Measurements from ENCODE around the gene PSMB10.

DNA sequence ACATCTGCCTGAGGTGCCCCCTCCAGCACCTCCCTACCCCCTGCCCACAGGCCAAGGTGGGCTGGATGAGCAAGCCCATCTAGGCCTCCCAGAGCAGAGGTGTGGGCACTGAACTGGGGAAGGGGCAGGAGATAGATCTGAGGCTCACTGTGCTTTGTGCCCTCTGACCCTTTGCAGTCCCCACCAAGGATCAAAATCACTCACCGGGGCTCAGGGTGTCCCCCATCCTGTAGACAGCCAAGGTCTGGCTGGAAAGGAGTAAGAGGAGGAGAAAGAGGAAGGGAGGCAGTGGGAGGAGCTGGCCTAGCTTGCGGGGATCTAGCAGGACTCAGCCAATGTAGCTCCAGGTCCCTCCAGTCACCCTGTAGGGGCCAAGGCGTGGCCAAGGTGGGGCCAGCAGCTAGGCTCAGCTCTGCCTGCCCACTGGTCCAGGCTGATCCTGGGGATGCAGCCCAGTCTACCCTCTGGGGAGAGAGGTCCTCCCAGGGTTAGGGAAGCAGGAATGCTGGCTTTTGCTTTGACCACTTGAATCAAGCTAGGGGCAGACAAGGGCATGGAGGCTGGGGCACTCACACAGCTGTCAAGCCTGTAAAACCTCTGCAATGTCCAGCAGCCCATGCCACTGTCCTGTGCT, 30.0 kb upstream of the PSMB10 start:
- TF ChIP-seq MAFK (IDR thresholded peaks at IDR 0.05; ENCODE audit: low read depth, low read length) (no peak), HDAC2 (IDR thresholded peaks at IDR 0.05; ENCODE audit: borderline replicate concordance in 1 of 2, low read depth in 2 of 2, low read length in 2 of 2) (no peak), YY1 (IDR thresholded peaks at IDR 0.05; ENCODE audit: low read depth, low read length) (no peak), POLR2A (IDR thresholded peaks at IDR 0.05; ENCODE audit: control extremely low read depth in 1 of 2, low read depth in 2 of 2, low read length in 2 of 2) (peak in 1 of 2 experiments; percentile 46; a peak in 2 of 3 replicates), HDAC6 (IDR thresholded peaks at IDR 0.05; ENCODE audit: low read depth, low read length) (no peak), SP1 (IDR thresholded peaks at IDR 0.05; ENCODE audit: low read depth, low read length) (no peak), JUN (IDR thresholded peaks at IDR 0.05; ENCODE audit: low read depth, low read length) (no peak), TAF1 (IDR thresholded peaks at IDR 0.05; ENCODE audit: low read depth, low read length) (0 out of 2 replicates have a peak, but pooled peaks have one; percentile 19), RAD21 (IDR thresholded peaks at IDR 0.05 in 1 of 2, conservative IDR thresholded peaks at IDR 0.05 in 1 of 2; ENCODE audit: low read depth in 2 of 2, low read length in 2 of 2) (no peak)
- TF ChIP-seq, protein P1, sequence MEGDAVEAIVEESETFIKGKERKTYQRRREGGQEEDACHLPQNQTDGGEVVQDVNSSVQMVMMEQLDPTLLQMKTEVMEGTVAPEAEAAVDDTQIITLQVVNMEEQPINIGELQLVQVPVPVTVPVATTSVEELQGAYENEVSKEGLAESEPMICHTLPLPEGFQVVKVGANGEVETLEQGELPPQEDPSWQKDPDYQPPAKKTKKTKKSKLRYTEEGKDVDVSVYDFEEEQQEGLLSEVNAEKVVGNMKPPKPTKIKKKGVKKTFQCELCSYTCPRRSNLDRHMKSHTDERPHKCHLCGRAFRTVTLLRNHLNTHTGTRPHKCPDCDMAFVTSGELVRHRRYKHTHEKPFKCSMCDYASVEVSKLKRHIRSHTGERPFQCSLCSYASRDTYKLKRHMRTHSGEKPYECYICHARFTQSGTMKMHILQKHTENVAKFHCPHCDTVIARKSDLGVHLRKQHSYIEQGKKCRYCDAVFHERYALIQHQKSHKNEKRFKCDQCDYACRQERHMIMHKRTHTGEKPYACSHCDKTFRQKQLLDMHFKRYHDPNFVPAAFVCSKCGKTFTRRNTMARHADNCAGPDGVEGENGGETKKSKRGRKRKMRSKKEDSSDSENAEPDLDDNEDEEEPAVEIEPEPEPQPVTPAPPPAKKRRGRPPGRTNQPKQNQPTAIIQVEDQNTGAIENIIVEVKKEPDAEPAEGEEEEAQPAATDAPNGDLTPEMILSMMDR (IDR thresholded peaks at IDR 0.05; ENCODE audit: control extremely low read depth in 1 of 3, insufficient read depth in 1 of 3, low read depth in 1 of 3, low read length in 3 of 3) = no peak
- TF ChIP-seq, protein P2, sequence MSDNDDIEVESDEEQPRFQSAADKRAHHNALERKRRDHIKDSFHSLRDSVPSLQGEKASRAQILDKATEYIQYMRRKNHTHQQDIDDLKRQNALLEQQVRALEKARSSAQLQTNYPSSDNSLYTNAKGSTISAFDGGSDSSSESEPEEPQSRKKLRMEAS (IDR thresholded peaks at IDR 0.05) = no peak
- TF ChIP-seq, protein P3, sequence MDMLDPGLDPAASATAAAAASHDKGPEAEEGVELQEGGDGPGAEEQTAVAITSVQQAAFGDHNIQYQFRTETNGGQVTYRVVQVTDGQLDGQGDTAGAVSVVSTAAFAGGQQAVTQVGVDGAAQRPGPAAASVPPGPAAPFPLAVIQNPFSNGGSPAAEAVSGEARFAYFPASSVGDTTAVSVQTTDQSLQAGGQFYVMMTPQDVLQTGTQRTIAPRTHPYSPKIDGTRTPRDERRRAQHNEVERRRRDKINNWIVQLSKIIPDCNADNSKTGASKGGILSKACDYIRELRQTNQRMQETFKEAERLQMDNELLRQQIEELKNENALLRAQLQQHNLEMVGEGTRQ (IDR thresholded peaks at IDR 0.05; ENCODE audit: low read length) = no peak
- TF ChIP-seq, protein P4, sequence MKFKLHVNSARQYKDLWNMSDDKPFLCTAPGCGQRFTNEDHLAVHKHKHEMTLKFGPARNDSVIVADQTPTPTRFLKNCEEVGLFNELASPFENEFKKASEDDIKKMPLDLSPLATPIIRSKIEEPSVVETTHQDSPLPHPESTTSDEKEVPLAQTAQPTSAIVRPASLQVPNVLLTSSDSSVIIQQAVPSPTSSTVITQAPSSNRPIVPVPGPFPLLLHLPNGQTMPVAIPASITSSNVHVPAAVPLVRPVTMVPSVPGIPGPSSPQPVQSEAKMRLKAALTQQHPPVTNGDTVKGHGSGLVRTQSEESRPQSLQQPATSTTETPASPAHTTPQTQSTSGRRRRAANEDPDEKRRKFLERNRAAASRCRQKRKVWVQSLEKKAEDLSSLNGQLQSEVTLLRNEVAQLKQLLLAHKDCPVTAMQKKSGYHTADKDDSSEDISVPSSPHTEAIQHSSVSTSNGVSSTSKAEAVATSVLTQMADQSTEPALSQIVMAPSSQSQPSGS (IDR thresholded peaks at IDR 0.05; ENCODE audit: low read length) = no peak

Data from H1 (cell line).